PFSK-1 (cell line): ENCODE measurements around the gene SH3PXD2A.

Experiments
- FOXP2 ChIP-seq: optimal IDR thresholded peaks from 2 replicates; pipeline ENCODE3; 2011; ENCODE audit warnings: borderline replicate concordance, control low read depth, inconsistent platforms; ENCODE audit not compliant: insufficient read depth; ENCODE audit errors: extremely low read length, extremely low read depth
- POLR2AphosphoS5 ChIP-seq: IDR thresholded peaks from 2 replicates; pipeline ENCODE4 v1.6.1; 2012; ENCODE audit warnings: low read depth, mild to moderate bottlenecking, control low read depth, low read length, moderate library complexity
- REST ChIP-seq, 2 experiments: IDR thresholded peaks; 2 replicates each; pipeline versions ENCODE4 v1.6.1 to v1.8.0; 2011 to 2012; ENCODE audit warnings: low read depth in 2 of 2, low read length in 2 of 2, control low read depth in 1 of 2, inconsistent platforms in 1 of 2, mild to moderate bottlenecking in 1 of 2, moderate library complexity in 1 of 2; ENCODE audit not compliant: insufficient read depth in 1 of 2
- SIN3A ChIP-seq: IDR thresholded peaks from 2 replicates; pipeline ENCODE4 v1.6.1; 2012; ENCODE audit warnings: mild to moderate bottlenecking, low read length, moderate library complexity, borderline replicate concordance; ENCODE audit not compliant: insufficient read depth
- TAF1 ChIP-seq: IDR thresholded peaks from 2 replicates; pipeline ENCODE4 v1.6.1; 2012; ENCODE audit warnings: low read length, control low read depth, borderline replicate concordance; ENCODE audit not compliant: insufficient read depth

SH3PXD2A gene

GRCh38 chr10:103789771-103790201 lies 65.6 kb downstream of the SH3PXD2A start:
- TF ChIP-seq FOXP2: no peak
- TF ChIP-seq REST (IDR thresholded peaks at IDR 0.05; ENCODE audit: insufficient read depth in 1 of 2, low read depth in 2 of 2, low read length in 2 of 2): no peak
- no peak for TF ChIP-seq SIN3A
- no peak for TF ChIP-seq POLR2AphosphoS5
- TF ChIP-seq TAF1: no peak

- TF ChIP-seq TAF1: no peak
- TF ChIP-seq REST (IDR thresholded peaks at IDR 0.05; ENCODE audit: insufficient read depth in 1 of 2, low read depth in 2 of 2, low read length in 2 of 2): no peak
These were observed 66.2 kb downstream of the SH3PXD2A start for GRCh38 chr10:103789161-103789560.

GRCh38 chr10:103787331-103787730 lies 68.0 kb downstream of the SH3PXD2A start:
- no peak for TF ChIP-seq FOXP2

GRCh38 chr10:103786020-103786419 lies 69.4 kb downstream of the SH3PXD2A start:
- TF ChIP-seq FOXP2: no peak
- TF ChIP-seq REST (IDR thresholded peaks at IDR 0.05; ENCODE audit: insufficient read depth in 1 of 2, low read depth in 2 of 2, low read length in 2 of 2): no peak
- TF ChIP-seq TAF1: no peak
- no peak for TF ChIP-seq POLR2AphosphoS5
- no peak for TF ChIP-seq SIN3A

- no peak for TF ChIP-seq REST (IDR thresholded peaks at IDR 0.05; ENCODE audit: insufficient read depth in 1 of 2, low read depth in 2 of 2, low read length in 2 of 2)
- TF ChIP-seq FOXP2: no peak
- TF ChIP-seq POLR2AphosphoS5: no peak
- TF ChIP-seq TAF1: no peak
- TF ChIP-seq SIN3A: no peak
These were observed 70.5 kb downstream of the SH3PXD2A start for GRCh38 chr10:103784723-103785418.
